HFF-Myc (cell line): ENCODE data around the gene EIF1AX.

Experiments
- DNase-seq: peaks from one replicate; pipeline ENCODE4 v3.0.0-alpha.2; 2011; ENCODE audit warnings: low read depth; ENCODE audit errors: extremely low read depth
- H3K4me3 ChIP-seq: replicated peaks from 2 replicates; pipeline ENCODE4 v1.5.1; 2011; ENCODE audit warnings: low read depth, mild to moderate bottlenecking, control low read depth, low read length
- CTCF ChIP-seq: IDR thresholded peaks from 2 replicates; pipeline ENCODE4 v1.5.1; 2012; ENCODE audit warnings: mild to moderate bottlenecking, low read depth, low read length, control low read depth; ENCODE audit errors: missing control alignments

Gene EIF1AX

GRCh38 chrX:20141281-20142220 lies at the start of gene EIF1AX:
Gene EIF1AX (minus strand): TSS chrX:20141838. CDS start chrX:20141640, 198 bp downstream.
- TF ChIP-seq CTCF = no peak
- DNase-seq = peak; percentile 90
- peak within 1 kb of the TSS; percentile 77 for H3K4me3 ChIP-seq

GRCh38 chrX:20189171-20189570 lies 47.5 kb upstream of the EIF1AX start:
- H3K4me3 ChIP-seq = no peak overlapping the region
- TF ChIP-seq CTCF = no peak
- no peak for DNase-seq

- no peak for TF ChIP-seq CTCF
- H3K4me3 ChIP-seq = no peak overlapping the region
- no peak for DNase-seq
Measured at GRCh38 chrX:20181598-20182329, 40.1 kb upstream of the EIF1AX start.

- TF ChIP-seq CTCF = no peak
- no peak overlapping the region for H3K4me3 ChIP-seq
- DNase-seq = no peak
Measured at GRCh38 chrX:20177093-20177492, 35.5 kb upstream of the EIF1AX start.

GRCh38 chrX:20173856-20174255 lies 32.2 kb upstream of the EIF1AX start:
- no peak for DNase-seq
- no peak for TF ChIP-seq CTCF
- H3K4me3 ChIP-seq = no peak overlapping the region

- no peak overlapping the region for H3K4me3 ChIP-seq
- TF ChIP-seq CTCF = no peak
- DNase-seq = no peak
Measured at GRCh38 chrX:20173313-20173712, 31.7 kb upstream of the EIF1AX start.
